Stimulated activated CD8-positive, alpha-beta memory T cell treated with anti-CD3 and anti-CD28 coated beads, Interleukin-12 subunit alpha, Interleukin-12 subunit beta, amount 100 ng/mL, for 4 hours (primary cell): ENCODE data around the gene KRTAP12-2.
A peak's percentile ranks its signal among the peaks of the same experiment; 100 is the strongest.
"Not testable (repeated sequence)": the region's sequence is repeated elsewhere in the genome, so short reads cannot be mapped to it uniquely, and the experiment has no call there.

Source experiments
- DNase-seq: peaks from one replicate; pipeline ENCODE4 v3.0.0-alpha.2; 2020; ENCODE audit warnings: low read depth

KRTAP12-2 gene

GRCh38 chr21:44684077-44684476 is 17.4 kb upstream of the KRTAP12-2 start:
- no peak for DNase-seq

DNA sequence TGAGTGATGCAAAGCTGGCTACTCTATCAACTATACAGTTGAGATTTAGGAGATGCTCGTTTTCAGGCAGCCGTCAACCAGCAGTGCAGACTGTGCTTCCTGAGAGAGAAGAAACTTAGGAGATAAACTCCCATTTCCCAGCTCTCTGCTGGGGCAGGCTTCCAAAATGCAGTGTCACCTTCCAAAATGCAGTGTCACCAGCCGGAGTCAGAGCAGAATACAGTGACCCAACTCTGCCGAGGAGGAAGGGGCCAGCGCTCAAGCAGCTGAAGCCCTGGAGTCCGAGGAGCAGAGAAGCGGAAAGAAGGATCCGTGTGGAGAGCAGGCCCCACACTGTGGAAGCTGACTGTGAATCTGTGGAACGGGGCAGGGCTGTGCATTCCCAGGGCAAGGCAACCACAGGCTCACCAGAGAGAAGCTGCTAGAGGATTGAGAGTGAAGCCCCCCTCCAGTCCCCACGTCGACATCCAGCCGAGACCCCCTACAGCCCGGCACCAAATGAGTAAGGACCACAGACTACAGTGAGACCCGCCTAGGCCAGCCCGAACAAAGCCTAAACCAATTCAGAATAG is 15.9 kb upstream of the KRTAP12-2 start:
- no peak for DNase-seq

GRCh38 chr21:44681861-44682579 is 15.3 kb upstream of the KRTAP12-2 start, which contains the start of gene KRTAP12-1:
Gene KRTAP12-1 (minus strand): TSS chr21:44682163. CDS start chr21:44682123, 40 bp downstream.
- no peak for DNase-seq

GRCh38 chr21:44681152-44681551 is 14.4 kb upstream of the KRTAP12-2 start:
- DNase-seq, result no peak

DNA sequence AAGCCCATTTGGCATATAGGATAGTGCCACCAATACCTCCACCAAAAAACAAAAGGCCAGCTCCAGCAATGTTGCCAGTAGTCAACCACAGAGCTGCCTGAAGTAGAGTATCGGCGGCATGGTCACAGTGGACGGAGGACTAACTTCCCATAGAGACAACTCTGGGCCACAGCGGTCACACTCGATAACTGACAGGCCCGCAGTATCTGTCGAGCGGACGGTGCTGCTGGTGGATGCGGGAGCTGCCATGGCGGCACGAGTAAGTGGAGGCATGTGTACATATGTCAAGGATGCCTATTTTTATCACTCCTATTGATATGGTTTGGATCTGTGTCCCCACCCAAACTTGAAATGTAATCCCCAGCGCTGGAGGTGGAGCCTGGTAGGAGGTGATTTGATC is 11.2 kb upstream of the KRTAP12-2 start:
- DNase-seq, result no peak

- no peak for DNase-seq
These were observed 5.2 kb upstream of the KRTAP12-2 start for GRCh38 chr21:44671911-44672310.

DNA sequence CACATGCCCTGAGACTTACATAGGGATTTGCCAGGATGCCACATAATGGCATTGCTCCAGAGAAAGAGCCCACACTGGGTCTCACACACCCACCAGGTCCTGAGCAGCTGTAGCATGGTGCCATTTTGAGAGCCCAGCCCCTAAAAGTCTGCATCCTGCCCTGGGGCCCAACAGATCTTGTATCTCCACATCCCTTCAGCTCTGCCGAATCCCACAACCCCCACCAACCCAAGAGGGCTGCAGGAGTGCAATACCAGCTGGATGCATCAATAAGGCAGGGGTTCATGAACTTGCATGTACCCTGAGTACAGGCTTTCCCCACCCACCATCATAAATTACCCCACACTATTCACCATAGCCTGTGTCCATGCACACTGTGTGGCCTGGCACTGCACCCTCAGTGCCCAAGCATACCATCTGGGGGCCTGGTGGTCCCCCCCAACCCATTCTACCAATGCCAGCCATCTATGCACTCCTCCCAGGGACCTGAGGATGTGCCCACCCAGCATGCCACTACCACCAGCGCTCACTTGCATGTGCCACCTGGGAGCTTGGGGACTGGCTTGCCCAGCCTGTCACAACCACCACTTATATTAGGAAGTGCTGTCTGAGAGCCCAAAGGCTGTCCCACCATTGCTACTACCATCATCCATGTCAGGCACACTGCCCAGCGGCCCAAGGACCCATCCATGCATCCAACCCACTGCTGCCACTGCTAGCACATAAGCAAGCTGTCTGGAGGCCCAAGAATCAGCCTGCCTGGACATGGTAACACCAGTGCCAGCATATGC is 4.1 kb upstream of the KRTAP12-2 start:
- no peak for DNase-seq

DNA sequence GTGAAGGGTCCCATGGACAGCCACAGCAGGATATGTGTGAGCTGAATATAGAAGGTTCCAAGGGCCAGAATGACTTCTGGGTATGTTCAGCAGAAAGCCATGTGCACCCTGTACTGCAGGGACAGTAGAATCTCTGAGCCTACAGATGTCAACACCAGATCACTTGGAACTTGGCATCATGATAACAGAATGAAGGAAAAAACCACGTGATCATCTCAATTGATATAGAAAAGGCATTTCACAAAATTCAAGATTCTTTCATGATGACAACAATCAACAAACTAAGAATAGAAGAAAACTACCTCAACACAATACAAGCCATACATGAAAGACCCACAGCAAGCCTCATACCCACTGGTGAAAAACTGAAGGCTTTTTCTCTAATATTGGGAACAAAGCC is 885 bp upstream of the KRTAP12-2 start:
- DNase-seq, result no peak

DNA sequence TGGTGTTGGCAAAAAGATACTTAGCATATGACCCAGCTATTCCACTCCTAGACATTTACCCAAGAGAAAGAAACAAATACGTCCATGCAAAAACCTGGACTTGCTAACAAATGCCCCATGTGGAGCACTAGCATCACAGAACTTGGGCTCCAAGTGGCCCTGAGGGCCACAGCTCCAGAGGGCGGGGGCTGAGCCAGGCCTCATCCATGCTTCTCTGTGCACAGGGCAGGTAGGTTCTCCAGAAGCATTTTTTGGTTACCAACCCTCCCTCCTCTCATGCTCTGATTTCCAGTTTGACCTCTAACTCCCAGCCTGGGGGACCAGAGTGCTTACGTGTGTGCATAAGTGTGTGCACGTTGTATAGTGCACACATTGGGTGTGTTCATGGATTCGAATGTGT is 2.0 kb downstream of the KRTAP12-2 start:
- no peak for DNase-seq

GRCh38 chr21:44661567-44661966 is 5.2 kb downstream of the KRTAP12-2 start:
- DNase-seq, result not testable (repeated sequence)

GRCh38 chr21:44658913-44659595 is 7.7 kb downstream of the KRTAP12-2 start:
- DNase-seq, result no peak

GRCh38 chr21:44658541-44658910 is 8.2 kb downstream of the KRTAP12-2 start:
- no peak for DNase-seq

- no peak for DNase-seq
These were observed 8.8 kb downstream of the KRTAP12-2 start, which contains the start of gene KRTAP12-3 for GRCh38 chr21:44657635-44658540. Gene KRTAP12-3 (plus strand): TSS chr21:44657932. CDS start chr21:44657980, 48 bp downstream.

DNA sequence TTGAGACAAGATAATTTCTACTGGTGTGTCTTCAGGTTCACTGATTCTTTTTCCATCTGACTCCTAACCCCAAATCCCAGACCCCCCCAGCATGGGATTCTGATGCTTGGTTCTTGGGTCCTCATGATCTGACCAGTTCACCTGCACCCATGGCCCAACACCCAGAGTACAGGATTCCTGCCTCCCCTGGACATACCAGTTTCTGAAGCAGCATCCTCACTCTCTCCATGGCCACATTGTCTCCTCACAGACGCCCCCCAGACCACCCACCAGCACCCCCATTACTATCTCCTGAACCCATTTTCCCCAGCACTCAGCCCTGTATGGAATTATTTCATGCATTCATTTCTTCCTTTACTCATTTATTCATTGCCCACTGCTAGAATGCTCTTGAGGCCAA is 9.9 kb downstream of the KRTAP12-2 start:
- DNase-seq, result no peak

GRCh38 chr21:44654576-44655175 is 12.1 kb downstream of the KRTAP12-2 start, which contains the start of gene KRTAP12-4:
Gene KRTAP12-4 (minus strand): TSS chr21:44654659. CDS start chr21:44654614, 45 bp downstream.
- no peak for DNase-seq

DNA sequence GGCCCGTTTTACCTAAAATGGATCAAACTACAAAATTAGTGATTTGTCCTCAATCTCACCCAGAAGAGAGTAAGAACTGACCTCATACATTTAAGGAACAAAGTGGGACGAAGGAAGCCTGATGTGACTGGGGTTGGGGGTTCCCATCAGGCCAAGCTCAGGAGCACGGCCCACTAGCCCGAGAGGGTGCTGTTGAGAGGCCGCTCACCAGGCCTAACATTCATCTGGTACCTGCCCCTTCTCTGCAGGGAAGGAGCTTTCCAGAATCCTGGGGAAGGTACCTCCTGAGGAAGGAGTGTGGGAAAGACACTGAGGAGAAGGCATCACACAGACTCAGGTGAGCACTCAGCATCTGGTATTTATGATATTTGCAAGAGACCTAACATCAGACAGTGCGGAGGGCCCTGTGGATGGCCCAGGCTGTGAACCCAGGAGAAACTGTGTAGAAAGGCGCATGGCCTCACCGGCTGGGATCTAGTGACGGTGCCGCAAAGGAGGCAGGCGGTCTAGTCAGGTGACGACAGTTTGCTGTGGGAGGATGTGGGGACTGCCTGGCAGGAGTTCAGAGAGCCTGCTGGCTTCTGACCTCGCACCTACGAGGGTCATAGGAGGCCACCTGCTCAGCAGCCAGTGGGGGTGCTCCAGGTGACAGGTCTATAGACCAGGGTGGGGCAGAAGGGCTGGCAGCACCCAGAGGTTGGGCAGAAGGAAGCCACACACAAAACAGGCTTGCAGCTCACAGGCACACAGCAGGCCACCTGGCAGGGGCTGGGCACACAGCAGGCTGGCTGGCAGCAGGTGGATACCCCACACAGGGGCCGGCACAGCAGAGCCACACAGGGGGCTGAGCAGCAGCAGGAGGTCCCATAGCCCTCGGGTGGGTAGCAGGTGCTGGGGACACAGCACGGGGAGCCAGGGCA is 12.8 kb downstream of the KRTAP12-2 start:
- DNase-seq, result peak; percentile 17

DNA sequence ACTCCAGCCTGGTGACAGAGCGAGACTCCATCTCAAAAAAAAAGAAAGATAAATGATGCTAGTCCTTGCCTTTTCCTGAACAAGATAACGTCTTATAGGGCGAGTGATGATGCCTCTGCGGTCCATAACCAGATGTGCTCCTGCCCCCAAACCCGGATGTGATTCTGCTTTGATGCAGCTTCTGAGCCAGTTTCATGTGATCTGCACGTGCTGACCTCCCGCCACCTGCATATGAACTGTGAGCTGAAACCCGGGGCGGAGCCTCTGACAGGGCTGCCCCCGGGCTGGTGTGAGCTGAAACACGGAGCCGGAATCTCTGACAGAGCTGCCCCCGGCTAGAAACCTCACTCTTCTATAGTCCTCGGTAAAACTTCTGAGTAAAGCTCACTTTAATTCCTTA is 13.6 kb downstream of the KRTAP12-2 start:
- no peak for DNase-seq

- no peak for DNase-seq
These were observed 15.6 kb downstream of the KRTAP12-2 start for GRCh38 chr21:44650973-44651675.
